HepG2 (cell line): ENCODE measurements around the gene TMEM198. TPM values are rescaled to one million over a fixed set of nuclear protein-coding genes. Genes with fewer than 3 reads are reported as not detected.

Experiments
- CBX1 ChIP-seq: IDR thresholded peaks from one replicate; pipeline ENCODE4 v1.6.1; 2016; ENCODE audit warnings: antibody characterized with exemption, low read depth
- ISL2 ChIP-seq: sonication (generic); formaldehyde crosslinking; IDR thresholded peaks from 2 replicates; pipeline ENCODE4 v1.5.0; 2020; ENCODE audit warnings: missing genetic modification reagents
- PRMT3 ChIP-seq: sonication (generic); formaldehyde crosslinking; IDR thresholded peaks from 2 replicates; pipeline ENCODE4 v1.8.1; 2022; ENCODE audit warnings: low read depth, mild to moderate bottlenecking, moderate library complexity, missing genetic modification reagents, borderline replicate concordance
- RBM39 ChIP-seq: fragments of 200-400 bp; formaldehyde crosslinking; IDR thresholded peaks from one replicate; pipeline ENCODE4 v1.6.1; 2018; ENCODE audit warnings: antibody characterized with exemption, mild to moderate bottlenecking, low read depth, low read length; ENCODE audit not compliant: poor library complexity, severe bottlenecking
- RELA ChIP-seq: sonication (generic); formaldehyde crosslinking; IDR thresholded peaks from 2 replicates; pipeline ENCODE4 v1.4.0; 2020; ENCODE audit warnings: missing genetic modification reagents
- TGIF2 ChIP-seq: IDR thresholded peaks from 2 replicates; pipeline ENCODE4 v1.6.1; 2016; ENCODE audit warnings: control low read depth, missing compliant biosample characterization
- ZFY ChIP-seq: sonication (generic); formaldehyde crosslinking; IDR thresholded peaks from 2 replicates; pipeline ENCODE4 v1.4.0; 2020; ENCODE audit warnings: missing genetic modification reagents
- ZMYM4 ChIP-seq: sonication (generic); formaldehyde crosslinking; IDR thresholded peaks from 2 replicates; pipeline ENCODE4 v1.8.1; 2023; ENCODE audit warnings: mild to moderate bottlenecking, missing genetic modification reagents
- ZNF224 ChIP-seq: sonication (generic); formaldehyde crosslinking; IDR thresholded peaks from 2 replicates; pipeline ENCODE4 v1.5.0; 2020; ENCODE audit warnings: mild to moderate bottlenecking, missing genetic modification reagents
- ZNF672 ChIP-seq: sonication (generic); formaldehyde crosslinking; IDR thresholded peaks from 2 replicates; pipeline ENCODE4 v1.8.1; 2022; ENCODE audit warnings: missing genetic modification reagents
- ZNF749 ChIP-seq: sonication (generic); formaldehyde crosslinking; IDR thresholded peaks from 2 replicates; pipeline ENCODE4 v1.8.0; 2022; ENCODE audit warnings: mild to moderate bottlenecking, missing genetic modification reagents, moderate library complexity, borderline replicate concordance
- ZNF766 ChIP-seq: sonication (generic); formaldehyde crosslinking; IDR thresholded peaks from 2 replicates; pipeline ENCODE4 v1.5.0; 2020; ENCODE audit warnings: missing genetic modification reagents, borderline replicate concordance
- ZNF839 ChIP-seq: sonication (generic); formaldehyde crosslinking; IDR thresholded peaks from 2 replicates; pipeline ENCODE4 v1.4.0; 2020; ENCODE audit warnings: missing genetic modification reagents, mild to moderate bottlenecking, borderline replicate concordance
- ZSCAN12 ChIP-seq: sonication (generic); formaldehyde crosslinking; IDR thresholded peaks from 2 replicates; pipeline ENCODE4 v1.9.0; 2021; ENCODE audit warnings: mild to moderate bottlenecking, missing genetic modification reagents
- polyA plus RNA-seq, 8 experiments: library from polyadenylated mRNA; depleted of rRNA in 3 of 8; stranded (reverse) in 7 of 8; unstranded in 1 of 8; fragments of >200 nt; fragmentation: Illumina TruSeq in 4 of 8; extraction: Trizol in 4 of 8; gene quantifications; 2 replicates each; pipeline versions ENCODE4 v1.2.1 to v1.2.3, GENCODE V29; 2011 to 2016; ENCODE audit warnings: low read depth in 4 of 8, missing spikeins in 1 of 8, mixed read lengths in 1 of 8; ENCODE audit not compliant: insufficient read depth in 1 of 8
- total RNA-seq, 5 experiments: library from RNA; depleted of rRNA; stranded (reverse); fragments of >200 nt; fragmentation: Illumina TruSeq; extraction: Trizol; gene quantifications; 2 replicates each; pipeline ENCODE4 v1.2.3, GENCODE V29; 2016; ENCODE audit warnings: low read depth in 1 of 5
- TF ChIP-seq, protein P1 (sequence below): sonication (generic); formaldehyde crosslinking; IDR thresholded peaks from 2 replicates; pipeline ENCODE4 v1.5.0; 2020; ENCODE audit warnings: mild to moderate bottlenecking, missing genetic modification reagents
- TF ChIP-seq, protein P2 (sequence below), 2 experiments: sonication (generic) in 1 of 2; formaldehyde crosslinking in 1 of 2; IDR thresholded peaks; 2 replicates each; pipeline versions ENCODE4 v1.4.0 to v1.6.1; 2018 to 2020; ENCODE audit warnings: missing genetic modification reagents in 2 of 2, borderline replicate concordance in 1 of 2, low read depth in 1 of 2, mild to moderate bottlenecking in 1 of 2, missing biosample characterization in 1 of 2
- TF ChIP-seq, protein P3 (sequence below): sonication (generic); formaldehyde crosslinking; IDR thresholded peaks from 2 replicates; pipeline ENCODE4 v1.4.0; 2020; ENCODE audit warnings: missing genetic modification reagents, borderline replicate concordance
- TF ChIP-seq, protein P4 (sequence below): sonication (generic); formaldehyde crosslinking; IDR thresholded peaks from 2 replicates; pipeline ENCODE4 v1.4.0; 2020; ENCODE audit warnings: missing genetic modification reagents

Gene TMEM198
- total and polyA plus RNA-seq, 2 of the 13 experiments (the other 11 are each of a cell fraction or from before 2014, with no cell fraction given) = 17.3 to 23.5 TPM

DNA sequence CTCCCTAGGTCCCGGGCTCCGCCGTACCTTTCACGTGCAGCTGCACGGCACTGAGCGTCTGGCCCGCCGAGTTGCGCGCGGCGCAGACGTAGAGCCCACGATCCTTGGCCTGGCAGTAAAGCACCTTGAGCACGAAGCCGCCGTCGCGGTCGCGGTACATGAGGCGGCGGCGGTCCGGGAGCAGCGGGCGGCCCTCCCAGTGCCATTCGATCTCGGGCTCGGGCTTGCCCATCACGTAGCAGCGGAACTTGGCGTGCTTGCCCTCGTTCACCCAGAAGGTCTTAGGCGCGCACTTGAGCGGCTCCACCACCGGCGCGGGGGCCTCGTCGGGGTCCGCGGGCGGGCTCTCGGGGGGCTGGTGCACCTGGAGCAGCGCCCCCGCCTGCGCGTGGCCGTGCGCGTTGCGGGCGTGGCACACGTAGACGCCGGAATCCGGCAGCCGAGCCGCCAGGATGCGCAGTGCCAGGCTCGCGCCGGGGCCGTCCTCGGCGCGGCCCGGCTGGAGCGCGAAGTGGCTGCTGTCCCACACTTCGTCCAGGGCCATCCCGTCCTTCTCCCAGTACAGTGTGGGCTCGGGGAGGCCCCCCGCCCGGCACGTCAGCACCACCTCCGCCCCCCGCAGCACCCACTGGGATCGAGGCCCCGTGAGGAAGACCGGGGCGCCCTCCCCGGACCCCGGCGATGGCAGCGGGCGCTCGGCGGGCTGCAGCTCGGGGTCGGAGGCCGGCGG is 26.5 kb downstream of the TMEM198 start (continued):
- TF ChIP-seq, protein P1, sequence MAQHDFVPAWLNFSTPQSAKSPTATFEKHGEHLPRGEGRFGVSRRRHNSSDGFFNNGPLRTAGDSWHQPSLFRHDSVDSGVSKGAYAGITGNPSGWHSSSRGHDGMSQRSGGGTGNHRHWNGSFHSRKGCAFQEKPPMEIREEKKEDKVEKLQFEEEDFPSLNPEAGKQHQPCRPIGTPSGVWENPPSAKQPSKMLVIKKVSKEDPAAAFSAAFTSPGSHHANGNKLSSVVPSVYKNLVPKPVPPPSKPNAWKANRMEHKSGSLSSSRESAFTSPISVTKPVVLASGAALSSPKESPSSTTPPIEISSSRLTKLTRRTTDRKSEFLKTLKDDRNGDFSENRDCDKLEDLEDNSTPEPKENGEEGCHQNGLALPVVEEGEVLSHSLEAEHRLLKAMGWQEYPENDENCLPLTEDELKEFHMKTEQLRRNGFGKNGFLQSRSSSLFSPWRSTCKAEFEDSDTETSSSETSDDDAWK (CRISPR knock-in tag) = no peak
- TF ChIP-seq ZMYM4 (CRISPR knock-in tag) (0 out of 2 replicates have a peak, but pooled peaks have one; percentile 2), RBM39 (no peak), ZNF224 (CRISPR knock-in tag) (no peak), ZNF672 (no peak), ISL2 (CRISPR knock-in tag) (no peak), CBX1 (no peak), ZSCAN12 (no peak), RELA (CRISPR knock-in tag) (peak; percentile 19; the same call in 1 of the 2 replicates), PRMT3 (0 out of 2 replicates have a peak, but pooled peaks have one; percentile 71), ZNF766 (CRISPR knock-in tag) (peak; percentile 26; the same call in 1 of the 2 replicates), ZNF749 (CRISPR knock-in tag) (peak; percentile 95), TGIF2 (CRISPR knock-in tag) (peak; percentile 17; the same call in 1 of the 2 replicates), ZFY (CRISPR knock-in tag) (peak; percentile 49; the same call in 1 of the 2 replicates), ZNF839 (peak; percentile 17; the same call in 1 of the 2 replicates)
- TF ChIP-seq, protein P2, sequence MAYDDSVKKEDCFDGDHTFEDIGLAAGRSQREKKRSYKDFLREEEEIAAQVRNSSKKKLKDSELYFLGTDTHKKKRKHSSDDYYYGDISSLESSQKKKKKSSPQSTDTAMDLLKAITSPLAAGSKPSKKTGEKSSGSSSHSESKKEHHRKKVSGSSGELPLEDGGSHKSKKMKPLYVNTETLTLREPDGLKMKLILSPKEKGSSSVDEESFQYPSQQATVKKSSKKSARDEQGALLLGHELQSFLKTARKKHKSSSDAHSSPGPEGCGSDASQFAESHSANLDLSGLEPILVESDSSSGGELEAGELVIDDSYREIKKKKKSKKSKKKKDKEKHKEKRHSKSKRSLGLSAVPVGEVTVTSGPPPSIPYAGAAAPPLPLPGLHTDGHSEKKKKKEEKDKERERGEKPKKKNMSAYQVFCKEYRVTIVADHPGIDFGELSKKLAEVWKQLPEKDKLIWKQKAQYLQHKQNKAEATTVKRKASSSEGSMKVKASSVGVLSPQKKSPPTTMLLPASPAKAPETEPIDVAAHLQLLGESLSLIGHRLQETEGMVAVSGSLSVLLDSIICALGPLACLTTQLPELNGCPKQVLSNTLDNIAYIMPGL (CRISPR knock-in tag; IDR thresholded peaks at IDR 0.05; ENCODE audit: borderline replicate concordance in 1 of 2, low read depth in 1 of 2) = peak; percentile 25 to 68; a peak in 3 of 4 replicates
- TF ChIP-seq, protein P3, sequence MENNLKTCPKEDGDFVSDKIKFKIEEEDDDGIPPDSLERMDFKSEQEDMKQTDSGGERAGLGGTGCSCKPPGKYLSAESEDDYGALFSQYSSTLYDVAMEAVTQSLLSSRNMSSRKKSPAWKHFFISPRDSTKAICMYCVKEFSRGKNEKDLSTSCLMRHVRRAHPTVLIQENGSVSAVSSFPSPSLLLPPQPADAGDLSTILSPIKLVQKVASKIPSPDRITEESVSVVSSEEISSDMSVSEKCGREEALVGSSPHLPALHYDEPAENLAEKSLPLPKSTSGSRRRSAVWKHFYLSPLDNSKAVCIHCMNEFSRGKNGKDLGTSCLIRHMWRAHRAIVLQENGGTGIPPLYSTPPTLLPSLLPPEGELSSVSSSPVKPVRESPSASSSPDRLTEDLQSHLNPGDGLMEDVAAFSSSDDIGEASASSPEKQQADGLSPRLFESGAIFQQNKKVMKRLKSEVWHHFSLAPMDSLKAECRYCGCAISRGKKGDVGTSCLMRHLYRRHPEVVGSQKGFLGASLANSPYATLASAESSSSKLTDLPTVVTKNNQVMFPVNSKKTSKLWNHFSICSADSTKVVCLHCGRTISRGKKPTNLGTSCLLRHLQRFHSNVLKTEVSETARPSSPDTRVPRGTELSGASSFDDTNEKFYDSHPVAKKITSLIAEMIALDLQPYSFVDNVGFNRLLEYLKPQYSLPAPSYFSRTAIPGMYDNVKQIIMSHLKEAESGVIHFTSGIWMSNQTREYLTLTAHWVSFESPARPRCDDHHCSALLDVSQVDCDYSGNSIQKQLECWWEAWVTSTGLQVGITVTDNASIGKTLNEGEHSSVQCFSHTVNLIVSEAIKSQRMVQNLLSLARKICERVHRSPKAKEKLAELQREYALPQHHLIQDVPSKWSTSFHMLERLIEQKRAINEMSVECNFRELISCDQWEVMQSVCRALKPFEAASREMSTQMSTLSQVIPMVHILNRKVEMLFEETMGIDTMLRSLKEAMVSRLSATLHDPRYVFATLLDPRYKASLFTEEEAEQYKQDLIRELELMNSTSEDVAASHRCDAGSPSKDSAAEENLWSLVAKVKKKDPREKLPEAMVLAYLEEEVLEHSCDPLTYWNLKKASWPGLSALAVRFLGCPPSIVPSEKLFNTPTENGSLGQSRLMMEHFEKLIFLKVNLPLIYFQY (CRISPR knock-in tag) = no peak
- TF ChIP-seq, protein P4, sequence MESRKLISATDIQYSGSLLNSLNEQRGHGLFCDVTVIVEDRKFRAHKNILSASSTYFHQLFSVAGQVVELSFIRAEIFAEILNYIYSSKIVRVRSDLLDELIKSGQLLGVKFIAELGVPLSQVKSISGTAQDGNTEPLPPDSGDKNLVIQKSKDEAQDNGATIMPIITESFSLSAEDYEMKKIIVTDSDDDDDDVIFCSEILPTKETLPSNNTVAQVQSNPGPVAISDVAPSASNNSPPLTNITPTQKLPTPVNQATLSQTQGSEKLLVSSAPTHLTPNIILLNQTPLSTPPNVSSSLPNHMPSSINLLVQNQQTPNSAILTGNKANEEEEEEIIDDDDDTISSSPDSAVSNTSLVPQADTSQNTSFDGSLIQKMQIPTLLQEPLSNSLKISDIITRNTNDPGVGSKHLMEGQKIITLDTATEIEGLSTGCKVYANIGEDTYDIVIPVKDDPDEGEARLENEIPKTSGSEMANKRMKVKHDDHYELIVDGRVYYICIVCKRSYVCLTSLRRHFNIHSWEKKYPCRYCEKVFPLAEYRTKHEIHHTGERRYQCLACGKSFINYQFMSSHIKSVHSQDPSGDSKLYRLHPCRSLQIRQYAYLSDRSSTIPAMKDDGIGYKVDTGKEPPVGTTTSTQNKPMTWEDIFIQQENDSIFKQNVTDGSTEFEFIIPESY (CRISPR knock-in tag) = peak; percentile 94
